SJSA1 (cell line): ENCODE data around the gene HNMT. TPM values are rescaled to one million over a fixed set of nuclear protein-coding genes. Genes with fewer than 3 reads are reported as not detected.
A peak's percentile ranks its signal among the peaks of the same experiment; 100 is the strongest.
"Not testable (repeated sequence)": the region's sequence is repeated elsewhere in the genome, so short reads cannot be mapped to it uniquely, and the experiment has no call there.

Source experiments
- DNase-seq, 2 experiments: peaks; one replicate each; pipeline ENCODE4 v3.0.0-alpha.2; 2015 to 2020; ENCODE audit warnings: low spot score in 2 of 2, low read depth in 1 of 2
- H3K27ac ChIP-seq: fragments of 250-450 bp; sonication (Bioruptor Pico); 2 replicates; pipeline ENCODE4 v1.5.1; 2020; ENCODE audit warnings: mild to moderate bottlenecking, moderate library complexity
- H3K27me3 ChIP-seq: fragments of 250-450 bp; sonication (Bioruptor Pico); replicated peaks from 2 replicates; pipeline ENCODE4 v1.5.1; 2020; ENCODE audit warnings: mild to moderate bottlenecking, moderate library complexity
- H3K36me3 ChIP-seq: fragments of 250-450 bp; sonication (Bioruptor Pico); 2 replicates; pipeline ENCODE4 v1.5.1; 2020; ENCODE audit warnings: mild to moderate bottlenecking
- H3K4me1 ChIP-seq: fragments of 250-450 bp; sonication (Bioruptor Pico); replicated peaks from 2 replicates; pipeline ENCODE4 v1.6.1; 2021; ENCODE audit warnings: mild to moderate bottlenecking
- H3K4me3 ChIP-seq: fragments of 250-450 bp; sonication (Bioruptor Pico); 2 replicates; pipeline ENCODE4 v1.5.1; 2020; ENCODE audit warnings: mild to moderate bottlenecking
- H3K9me3 ChIP-seq: fragments of 250-450 bp; sonication (Bioruptor Pico); replicated peaks from 2 replicates; pipeline ENCODE4 v1.5.1; 2020; ENCODE audit warnings: mild to moderate bottlenecking
- total RNA-seq: library from RNA; depleted of rRNA; stranded (reverse); fragments of >200 nt; shearing (Covaris generic); gene quantifications from 2 replicates; pipeline ENCODE4 v1.2.3, GENCODE V29; 2014

The HNMT gene
- total RNA-seq, 1 experiment from 2014 or later = 65.8 TPM

- Histone ChIP-seq H3K36me3 (no peaks in the 10 kb centered on the region), H3K9me3 (no peaks in the 10 kb centered on the region), H3K4me1 (peaks cover 14% of the 10 kb centered on the region), H3K27me3 (no peaks in the 10 kb centered on the region), H3K4me3 (no peak overlapping the region), H3K27ac (peak overlapping the region; percentile 3; the same call in 1 of the 2 replicates)
- peak in 1 of 2 experiments; percentile 23 for DNase-seq
These were observed 71.4 kb downstream of the HNMT start for GRCh38 chr2:138035608-138036217.

GRCh38 chr2:138036522-138036921, 72.2 kb downstream of the HNMT start:
- no peaks in the 10 kb centered on the region for H3K9me3 ChIP-seq
- no peak for DNase-seq

GRCh38 chr2:138037090-138037489, 72.8 kb downstream of the HNMT start:
- H3K36me3 ChIP-seq = no peaks in the 10 kb centered on the region
- peaks cover 14% of the 10 kb centered on the region for H3K4me1 ChIP-seq
- H3K4me3 ChIP-seq = no peak overlapping the region
- no peak for DNase-seq
- H3K27me3 ChIP-seq = no peaks in the 10 kb centered on the region
- H3K9me3 ChIP-seq = no peaks in the 10 kb centered on the region
- no peak overlapping the region for H3K27ac ChIP-seq

More at GRCh38 chr2:138036522-138036921, 72.2 kb downstream of the HNMT start:
- Histone ChIP-seq H3K36me3 (no peaks in the 10 kb centered on the region), H3K27ac (no peak overlapping the region), H3K27me3 (no peaks in the 10 kb centered on the region), H3K4me3 (no peak overlapping the region), H3K4me1 (peaks cover 14% of the 10 kb centered on the region)

GRCh38 chr2:138040616-138041015, 76.3 kb downstream of the HNMT start:
- DNase-seq = no peak
- Histone ChIP-seq H3K9me3 (no peaks in the 10 kb centered on the region), H3K4me3 (no peak overlapping the region)

GRCh38 chr2:138042311-138042710, 78.0 kb downstream of the HNMT start:
- Histone ChIP-seq H3K4me1 (no peaks in the 10 kb centered on the region), H3K4me3 (no peak overlapping the region), H3K27ac (no peak overlapping the region), H3K36me3 (no peaks in the 10 kb centered on the region), H3K9me3 (no peaks in the 10 kb centered on the region), H3K27me3 (no peaks in the 10 kb centered on the region)
- DNase-seq = no peak

More at GRCh38 chr2:138040616-138041015, 76.3 kb downstream of the HNMT start:
- H3K36me3 ChIP-seq = no peaks in the 10 kb centered on the region
- peaks cover 10% of the 10 kb centered on the region for H3K4me1 ChIP-seq
- H3K27me3 ChIP-seq = no peaks in the 10 kb centered on the region
- H3K27ac ChIP-seq = no peak overlapping the region

GRCh38 chr2:138043588-138043987, 79.3 kb downstream of the HNMT start:
- H3K27me3 ChIP-seq, H3K4me1 ChIP-seq, DNase-seq, H3K9me3 ChIP-seq, H3K4me3 ChIP-seq, H3K36me3 ChIP-seq, H3K27ac ChIP-seq: not testable (repeated sequence)

GRCh38 chr2:138058427-138058826, 94.2 kb downstream of the HNMT start:
- DNase-seq = no peak
- Histone ChIP-seq H3K9me3 (no peaks in the 10 kb centered on the region), H3K4me1 (0 out of 2 replicates have a peak, but pooled peaks cover 3% of the 10 kb centered on the region), H3K36me3 (no peaks in the 10 kb centered on the region), H3K27ac (no peak overlapping the region), H3K27me3 (no peaks in the 10 kb centered on the region), H3K4me3 (no peak overlapping the region)

GRCh38 chr2:138059487-138060300, 95.4 kb downstream of the HNMT start:
- no peak overlapping the region for H3K27ac ChIP-seq

GRCh38 chr2:138060301-138060635, 96.0 kb downstream of the HNMT start:
- Histone ChIP-seq H3K27ac (no peak overlapping the region), H3K9me3 (no peaks in the 10 kb centered on the region), H3K4me3 (no peak overlapping the region), H3K36me3 (no peaks in the 10 kb centered on the region), H3K4me1 (0 out of 2 replicates have a peak, but pooled peaks cover 3% of the 10 kb centered on the region), H3K27me3 (no peaks in the 10 kb centered on the region)
- no peak for DNase-seq

More at GRCh38 chr2:138059487-138060300, 95.4 kb downstream of the HNMT start:
- no peak for DNase-seq
- Histone ChIP-seq H3K4me1 (0 out of 2 replicates have a peak, but pooled peaks cover 3% of the 10 kb centered on the region), H3K4me3 (no peak overlapping the region), H3K9me3 (no peaks in the 10 kb centered on the region), H3K36me3 (no peaks in the 10 kb centered on the region), H3K27me3 (no peaks in the 10 kb centered on the region)

- H3K4me1 ChIP-seq = 0 out of 2 replicates have a peak, but pooled peaks cover 3% of the 10 kb centered on the region
- no peaks in the 10 kb centered on the region for H3K36me3 ChIP-seq
- H3K27me3 ChIP-seq = no peaks in the 10 kb centered on the region
- DNase-seq = no peak
- H3K4me3 ChIP-seq = no peak overlapping the region
- H3K9me3 ChIP-seq = no peaks in the 10 kb centered on the region
- H3K27ac ChIP-seq = no peak overlapping the region
These were observed 97.7 kb downstream of the HNMT start for GRCh38 chr2:138061961-138062360.

- Histone ChIP-seq H3K4me1 (0 out of 2 replicates have a peak, but pooled peaks cover 3% of the 10 kb centered on the region), H3K4me3 (no peak overlapping the region), H3K27ac (no peak overlapping the region), H3K27me3 (no peaks in the 10 kb centered on the region), H3K9me3 (no peaks in the 10 kb centered on the region), H3K36me3 (no peaks in the 10 kb centered on the region)
- DNase-seq = no peak
These were observed 98.9 kb downstream of the HNMT start for GRCh38 chr2:138063181-138063580.
